Neural progenitor cell (in vitro differentiated cells): Measurements from ENCODE around the gene DBI.

ENCODE experiments used
- EZH2 ChIP-seq: fragments of 200-600 bp; sonication (generic); IDR thresholded peaks from 2 replicates; pipeline ENCODE4 v1.6.1; 2017; ENCODE audit warnings: antibody characterized with exemption, mild to moderate bottlenecking, moderate library complexity
- EZH2phosphoT487 ChIP-seq: fragments of 200-600 bp; sonication (generic); IDR thresholded peaks from 2 replicates; pipeline ENCODE4 v1.6.1; 2017; ENCODE audit warnings: antibody characterized with exemption
- TF ChIP-seq, protein P1 (sequence below): fragments of 200-600 bp; sonication (generic); IDR thresholded peaks from 2 replicates; pipeline ENCODE4 v1.5.1; 2017; ENCODE audit warnings: antibody characterized with exemption, mild to moderate bottlenecking

DNA sequence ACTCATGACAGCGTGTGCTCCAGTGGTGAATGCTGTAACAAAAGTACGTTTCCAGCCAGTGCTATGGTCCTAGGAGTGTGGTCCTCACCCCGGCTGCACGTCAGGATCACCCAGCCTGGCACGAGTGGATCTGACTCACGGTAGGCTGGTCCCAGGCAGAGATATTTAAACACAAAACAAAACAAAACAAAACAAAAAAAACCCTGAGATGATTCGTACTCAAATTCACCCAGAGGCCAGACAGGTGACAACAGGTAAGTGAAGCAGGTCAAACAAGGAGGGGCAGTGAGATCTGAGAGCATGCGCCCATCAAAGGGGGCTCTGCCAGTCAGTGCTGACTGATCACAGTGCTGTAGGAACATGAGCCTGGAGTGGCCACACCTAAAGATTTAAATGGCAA is 43.3 kb upstream of the DBI start:
- TF ChIP-seq, protein P1, sequence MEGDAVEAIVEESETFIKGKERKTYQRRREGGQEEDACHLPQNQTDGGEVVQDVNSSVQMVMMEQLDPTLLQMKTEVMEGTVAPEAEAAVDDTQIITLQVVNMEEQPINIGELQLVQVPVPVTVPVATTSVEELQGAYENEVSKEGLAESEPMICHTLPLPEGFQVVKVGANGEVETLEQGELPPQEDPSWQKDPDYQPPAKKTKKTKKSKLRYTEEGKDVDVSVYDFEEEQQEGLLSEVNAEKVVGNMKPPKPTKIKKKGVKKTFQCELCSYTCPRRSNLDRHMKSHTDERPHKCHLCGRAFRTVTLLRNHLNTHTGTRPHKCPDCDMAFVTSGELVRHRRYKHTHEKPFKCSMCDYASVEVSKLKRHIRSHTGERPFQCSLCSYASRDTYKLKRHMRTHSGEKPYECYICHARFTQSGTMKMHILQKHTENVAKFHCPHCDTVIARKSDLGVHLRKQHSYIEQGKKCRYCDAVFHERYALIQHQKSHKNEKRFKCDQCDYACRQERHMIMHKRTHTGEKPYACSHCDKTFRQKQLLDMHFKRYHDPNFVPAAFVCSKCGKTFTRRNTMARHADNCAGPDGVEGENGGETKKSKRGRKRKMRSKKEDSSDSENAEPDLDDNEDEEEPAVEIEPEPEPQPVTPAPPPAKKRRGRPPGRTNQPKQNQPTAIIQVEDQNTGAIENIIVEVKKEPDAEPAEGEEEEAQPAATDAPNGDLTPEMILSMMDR: no peak
- TF ChIP-seq EZH2: no peak
- TF ChIP-seq EZH2phosphoT487: no peak
